ENCODE measurements around the gene RAD51B. TPM values are rescaled to one million over a fixed set of nuclear protein-coding genes. Genes with fewer than 3 reads are reported as not detected.

The RAD51B gene
- total and polyA plus RNA-seq, 2 donors (not counting 1 experiment from before 2014, with no cell fraction given): 4.6 to 16.3 TPM

DNA sequence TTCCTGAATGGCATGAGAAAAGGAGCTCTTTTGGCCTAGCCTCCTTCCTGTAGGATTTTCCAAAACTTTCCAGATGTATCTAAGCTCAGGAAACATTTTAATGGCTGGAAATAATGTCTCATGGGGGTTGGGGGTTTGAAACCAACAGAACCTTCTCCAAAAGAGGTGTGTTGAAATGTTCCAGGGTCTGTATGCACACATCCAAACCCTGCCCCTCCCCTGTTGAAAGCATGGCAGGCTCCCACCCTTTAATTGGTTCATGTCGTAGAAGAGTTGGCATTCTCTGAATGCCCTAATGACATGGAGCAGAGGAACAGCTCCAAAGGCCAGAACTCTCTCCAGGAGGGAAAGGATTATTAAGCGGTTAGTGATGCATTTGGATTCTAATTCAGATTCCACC is 620.1 kb downstream of the RAD51B start:
- Histone ChIP-seq H3K9ac (ENCODE audit: insufficient read depth, low read length) (no peak overlapping the region), H4K20me1 (ENCODE audit: control insufficient read depth, extremely low read depth, insufficient read depth, low read length) (no peaks in the 10 kb centered on the region), H3K27me3 (ENCODE audit: control insufficient read depth, insufficient read depth, low read length) (no peaks in the 10 kb centered on the region), H2AFZ (ENCODE audit: low read length) (no peak overlapping the region), H3K79me2 (ENCODE audit: control insufficient read depth, insufficient read depth, low read length) (no peaks in the 10 kb centered on the region), H3K36me3 (ENCODE audit: control insufficient read depth, insufficient read depth, low read length) (no peaks in the 10 kb centered on the region), H3K27ac (ENCODE audit: insufficient read depth, low read length) (no peak overlapping the region), H3K4me3 (replicated peaks in 1 of 4; ENCODE audit: control extremely low read depth in 1 of 4, insufficient read depth in 1 of 4, low read depth in 3 of 4, low read length in 4 of 4) (no peak overlapping the region), H3K9me3 (ENCODE audit: control insufficient read depth, insufficient read depth, low read depth, low read length) (no peaks in the 10 kb centered on the region), H3K4me2 (ENCODE audit: extremely low read depth, insufficient read depth, low read length) (no peak overlapping the region), H3K4me1 (ENCODE audit: control insufficient read depth, extremely low read depth, insufficient read depth, low read length) (no peaks in the 10 kb centered on the region)
- DNase-seq (ENCODE audit: low read depth in 2 of 2): no peak
- no peak for TF ChIP-seq EZH2 (IDR thresholded peaks at IDR 0.05; ENCODE audit: low read length, missing control alignments)

DNA sequence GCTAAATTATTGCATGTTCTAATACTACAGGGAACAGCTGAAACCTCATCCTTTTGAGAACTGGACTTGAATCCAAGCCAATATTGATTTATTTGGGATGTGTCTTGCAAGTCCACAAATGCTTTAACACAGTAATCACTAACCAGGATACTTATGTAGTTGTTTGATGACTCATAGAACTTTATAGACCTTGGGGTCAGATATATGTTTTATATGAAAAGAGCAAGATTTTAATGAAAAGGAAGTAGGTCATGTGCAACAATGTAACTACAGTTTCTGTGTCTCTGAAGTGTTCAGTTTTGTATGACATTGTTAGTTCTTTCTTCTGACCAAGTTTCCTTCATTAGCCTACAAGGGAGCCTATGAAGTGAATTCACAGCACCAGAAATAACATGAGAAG is 621.2 kb downstream of the RAD51B start:
- Histone ChIP-seq H3K4me2 (ENCODE audit: extremely low read depth, insufficient read depth, low read length) (no peak overlapping the region), H3K27me3 (ENCODE audit: control insufficient read depth, insufficient read depth, low read length) (no peaks in the 10 kb centered on the region), H3K79me2 (ENCODE audit: control insufficient read depth, insufficient read depth, low read length) (no peaks in the 10 kb centered on the region), H2AFZ (ENCODE audit: low read length) (no peak overlapping the region), H4K20me1 (ENCODE audit: control insufficient read depth, extremely low read depth, insufficient read depth, low read length) (no peaks in the 10 kb centered on the region), H3K36me3 (ENCODE audit: control insufficient read depth, insufficient read depth, low read length) (no peaks in the 10 kb centered on the region), H3K4me3 (replicated peaks in 1 of 4; ENCODE audit: control extremely low read depth in 1 of 4, insufficient read depth in 1 of 4, low read depth in 3 of 4, low read length in 4 of 4) (no peak overlapping the region), H3K27ac (ENCODE audit: insufficient read depth, low read length) (no peak overlapping the region), H3K9ac (ENCODE audit: insufficient read depth, low read length) (no peak overlapping the region), H3K9me3 (ENCODE audit: control insufficient read depth, insufficient read depth, low read depth, low read length) (no peaks in the 10 kb centered on the region), H3K4me1 (ENCODE audit: control insufficient read depth, extremely low read depth, insufficient read depth, low read length) (no peaks in the 10 kb centered on the region)
- TF ChIP-seq CTCF (conservative IDR thresholded peaks at IDR 0.05 in 1 of 2, IDR thresholded peaks at IDR 0.05 in 1 of 2; ENCODE audit: low read depth in 1 of 2, low read length in 2 of 2): no peak
- TF ChIP-seq EZH2 (IDR thresholded peaks at IDR 0.05; ENCODE audit: low read length, missing control alignments): no peak
- DNase-seq (ENCODE audit: low read depth in 2 of 2): peak; percentile 50 to 53

GRCh38 chr14:68441542-68441941 is 622.0 kb downstream of the RAD51B start:
- no peak for DNase-seq (ENCODE audit: low read depth in 2 of 2)
- Histone ChIP-seq H3K27ac (ENCODE audit: insufficient read depth, low read length) (no peak overlapping the region), H2AFZ (ENCODE audit: low read length) (no peak overlapping the region), H3K79me2 (ENCODE audit: control insufficient read depth, insufficient read depth, low read length) (no peaks in the 10 kb centered on the region), H3K4me3 (replicated peaks in 1 of 4; ENCODE audit: control extremely low read depth in 1 of 4, insufficient read depth in 1 of 4, low read depth in 3 of 4, low read length in 4 of 4) (no peak overlapping the region), H3K4me1 (ENCODE audit: control insufficient read depth, extremely low read depth, insufficient read depth, low read length) (no peaks in the 10 kb centered on the region), H3K36me3 (ENCODE audit: control insufficient read depth, insufficient read depth, low read length) (no peaks in the 10 kb centered on the region), H3K27me3 (ENCODE audit: control insufficient read depth, insufficient read depth, low read length) (no peaks in the 10 kb centered on the region), H3K9ac (ENCODE audit: insufficient read depth, low read length) (no peak overlapping the region), H3K4me2 (ENCODE audit: extremely low read depth, insufficient read depth, low read length) (no peak overlapping the region), H4K20me1 (ENCODE audit: control insufficient read depth, extremely low read depth, insufficient read depth, low read length) (no peaks in the 10 kb centered on the region), H3K9me3 (ENCODE audit: control insufficient read depth, insufficient read depth, low read depth, low read length) (no peaks in the 10 kb centered on the region)
- TF ChIP-seq CTCF (conservative IDR thresholded peaks at IDR 0.05 in 1 of 2, IDR thresholded peaks at IDR 0.05 in 1 of 2; ENCODE audit: low read depth in 1 of 2, low read length in 2 of 2): no peak
